Neuronal stem cell (in vitro differentiated cells): ENCODE data around the gene GNPTAB.
"Not testable (repeated sequence)": the region's sequence is repeated elsewhere in the genome, so short reads cannot be mapped to it uniquely, and the experiment has no call there.

Experiments
- DNase-seq: peaks from one replicate; pipeline ENCODE4 v3.0.0-alpha.2; 2013; ENCODE audit warnings: low spot score
- H2AFZ ChIP-seq: one replicate; pipeline ENCODE4 v1.6.1; 2013; ENCODE audit warnings: mild to moderate bottlenecking, low read length, inconsistent platforms
- H2AK5ac ChIP-seq: 2 replicates; pipeline ENCODE4 v1.6.1; 2013; ENCODE audit warnings: low read depth, mild to moderate bottlenecking, inconsistent platforms, low read length, moderate library complexity, mixed read lengths
- H2BK120ac ChIP-seq: 2 replicates; pipeline ENCODE4 v1.6.1; 2013; ENCODE audit warnings: low read depth, mild to moderate bottlenecking, inconsistent platforms, low read length, moderate library complexity, mixed read lengths
- H2BK12ac ChIP-seq: one replicate; pipeline ENCODE4 v1.6.1; 2013; ENCODE audit warnings: low read length, inconsistent platforms
- H2BK15ac ChIP-seq: 2 replicates; pipeline ENCODE4 v1.6.1; 2013; ENCODE audit warnings: mild to moderate bottlenecking, low read length, inconsistent platforms, mixed read lengths
- H2BK5ac ChIP-seq: one replicate; pipeline ENCODE4 v1.6.1; 2013; ENCODE audit warnings: inconsistent platforms, mild to moderate bottlenecking, low read length, moderate library complexity
- H3K14ac ChIP-seq: one replicate; pipeline ENCODE4 v1.6.1; 2013; ENCODE audit warnings: low read length, inconsistent platforms
- H3K18ac ChIP-seq: 2 replicates; pipeline ENCODE4 v1.6.1; 2013; ENCODE audit warnings: low read length, inconsistent platforms
- H3K23ac ChIP-seq: 2 replicates; pipeline ENCODE4 v1.6.1; 2013; ENCODE audit warnings: low read depth, mild to moderate bottlenecking, mixed read lengths, low read length, inconsistent platforms; ENCODE audit not compliant: poor library complexity
- H3K27ac ChIP-seq: replicated peaks from 3 replicates; pipeline ENCODE4 v1.5.1; 2013; ENCODE audit warnings: low read length, inconsistent platforms
- H3K27me3 ChIP-seq, 3 experiments: 2 replicates each; pipeline ENCODE4 v1.6.1; 2013; ENCODE audit warnings: low read length in 3 of 3, mild to moderate bottlenecking in 2 of 3, inconsistent platforms in 1 of 3, low read depth in 1 of 3, mixed read lengths in 1 of 3, moderate library complexity in 1 of 3; ENCODE audit not compliant: control insufficient read depth in 3 of 3, insufficient read depth in 3 of 3
- H3K36me3 ChIP-seq, 2 donors: replicated peaks in 1 of 2; 2 replicates each; pipeline ENCODE4 v1.6.1; 2013; ENCODE audit warnings: low read length in 2 of 2; ENCODE audit not compliant: control insufficient read depth in 2 of 2, insufficient read depth in 2 of 2
- H3K4ac ChIP-seq: 2 replicates; pipeline ENCODE4 v1.6.1; 2013; ENCODE audit warnings: inconsistent platforms, mild to moderate bottlenecking, low read length, moderate library complexity
- H3K4me1 ChIP-seq, 2 donors: 1 replicate in 1 of 2; 2 replicates in 1 of 2; pipeline ENCODE4 v1.6.1; 2013; ENCODE audit warnings: low read length in 2 of 2, low read depth in 1 of 2; ENCODE audit not compliant: control insufficient read depth in 2 of 2, insufficient read depth in 1 of 2
- H3K4me2 ChIP-seq: one replicate; pipeline ENCODE4 v1.6.1; 2013; ENCODE audit warnings: mild to moderate bottlenecking, low read length, inconsistent platforms; ENCODE audit not compliant: insufficient read depth, poor library complexity, severe bottlenecking
- H3K4me3 ChIP-seq, 2 donors: 2 replicates each; pipeline ENCODE4 v1.5.1; 2013; ENCODE audit warnings: low read length in 2 of 2, mild to moderate bottlenecking in 2 of 2, inconsistent platforms in 1 of 2, moderate library complexity in 1 of 2
- H3K79me1 ChIP-seq: one replicate; pipeline ENCODE4 v1.6.1; 2013; ENCODE audit warnings: low read depth, mild to moderate bottlenecking, inconsistent platforms, low read length, moderate library complexity
- H3K9ac ChIP-seq: one replicate; pipeline ENCODE4 v1.6.1; 2013; ENCODE audit warnings: mild to moderate bottlenecking, low read depth, low read length, inconsistent platforms; ENCODE audit not compliant: poor library complexity
- H3K9me3 ChIP-seq, 2 donors: replicated peaks in 1 of 2; 2 replicates each; pipeline versions ENCODE3 to v1.6.1; 2013; ENCODE audit warnings: low read length in 2 of 2, mild to moderate bottlenecking in 2 of 2, inconsistent platforms in 1 of 2, low read depth in 1 of 2, mixed read lengths in 1 of 2, moderate library complexity in 1 of 2; ENCODE audit not compliant: control insufficient read depth in 2 of 2, insufficient read depth in 1 of 2
- H4K8ac ChIP-seq: one replicate; pipeline ENCODE4 v1.6.1; 2013; ENCODE audit warnings: low read depth, mild to moderate bottlenecking, inconsistent platforms, low read length, moderate library complexity
- H4K91ac ChIP-seq: one replicate; pipeline ENCODE4 v1.6.1; 2013; ENCODE audit warnings: low read length, low read depth, mild to moderate bottlenecking, inconsistent platforms; ENCODE audit not compliant: poor library complexity
- WGBS, 2 donors: extraction: QIAGEN DNeasy Blood & Tissue Kit; methylation state at CpG; one replicate each; pipeline ENCODE4 v1.1.7; 2013; ENCODE audit warnings: missing lambda C conversion rate in 2 of 2, mixed read lengths in 1 of 2; ENCODE audit not compliant: insufficient read length in 2 of 2, insufficient replicate concordance in 1 of 2; ENCODE audit errors: extremely low coverage in 2 of 2; 5-methylcytosine and 5-hydroxymethylcytosine counted together

The GNPTAB gene

GRCh38 chr12:101856614-101857013 lies 25.9 kb upstream of the GNPTAB start:
- H3K4me3 ChIP-seq, H4K91ac ChIP-seq, H2BK15ac ChIP-seq, H3K4ac ChIP-seq, H2BK12ac ChIP-seq, H3K23ac ChIP-seq, H2AK5ac ChIP-seq, H3K36me3 ChIP-seq, H2BK120ac ChIP-seq, H3K14ac ChIP-seq, H2BK5ac ChIP-seq, H3K27ac ChIP-seq, H3K9me3 ChIP-seq, H3K4me1 ChIP-seq, H3K27me3 ChIP-seq, DNase-seq, H2AFZ ChIP-seq, H3K4me2 ChIP-seq, H4K8ac ChIP-seq, H3K18ac ChIP-seq, H3K79me1 ChIP-seq, H3K9ac ChIP-seq: not testable (repeated sequence)
- no CpG with 5 or more reads among the region's 5 CpGs for WGBS, 2 donors

- no peak overlapping the region for H3K4me3 ChIP-seq
- H2BK15ac ChIP-seq: no peak overlapping the region
- no peaks in the 10 kb centered on the region for H3K27me3 ChIP-seq
- no peak overlapping the region for H3K18ac ChIP-seq
- H3K23ac ChIP-seq: no peak overlapping the region
- H4K91ac ChIP-seq: no peak overlapping the region
- no peak overlapping the region for H2BK12ac ChIP-seq
- no peak overlapping the region for H2AFZ ChIP-seq
- no peak overlapping the region for H3K27ac ChIP-seq
- no peak overlapping the region for H4K8ac ChIP-seq
- H2BK5ac ChIP-seq: no peak overlapping the region
- H3K79me1 ChIP-seq: no peaks in the 10 kb centered on the region
- H3K36me3 ChIP-seq: no peaks in the 10 kb centered on the region
- H3K14ac ChIP-seq: no peak overlapping the region
- no peak overlapping the region for H2BK120ac ChIP-seq
- no peaks in the 10 kb centered on the region for H3K4me1 ChIP-seq
- H3K4ac ChIP-seq: no peak overlapping the region
- no peak for DNase-seq
- no peaks in the 10 kb centered on the region for H3K9me3 ChIP-seq
- no peak overlapping the region for H2AK5ac ChIP-seq
- WGBS, 2 donors: no CpG with 5 or more reads among the region's 3 CpGs
- no peak overlapping the region for H3K4me2 ChIP-seq
- H3K9ac ChIP-seq: no peak overlapping the region
Measured at GRCh38 chr12:101855976-101856375, 25.2 kb upstream of the GNPTAB start.

- WGBS, 2 donors: no CpG with 5 or more reads among the region's 3 CpGs
- H3K27ac ChIP-seq: no peak overlapping the region
- no peak for DNase-seq
Measured at GRCh38 chr12:101855364-101855884, 24.7 kb upstream of the GNPTAB start.

GRCh38 chr12:101854747-101855146 lies 24.0 kb upstream of the GNPTAB start:
- Histone ChIP-seq H2BK120ac (no peak overlapping the region), H3K4me2 (no peak overlapping the region), H3K27ac (no peak overlapping the region), H3K4ac (no peak overlapping the region), H3K14ac (no peak overlapping the region), H2BK12ac (no peak overlapping the region), H3K23ac (no peak overlapping the region), H2AFZ (peak overlapping the region; percentile 71), H3K79me1 (no peaks in the 10 kb centered on the region), H3K9me3 (no peaks in the 10 kb centered on the region), H4K91ac (no peak overlapping the region), H3K18ac (no peak overlapping the region), H4K8ac (no peak overlapping the region), H2AK5ac (no peak overlapping the region), H3K4me1 (no peaks in the 10 kb centered on the region), H3K4me3 (no peak overlapping the region), H3K36me3 (no peaks in the 10 kb centered on the region), H2BK5ac (no peak overlapping the region), H3K27me3 (no peaks in the 10 kb centered on the region), H2BK15ac (no peak overlapping the region), H3K9ac (no peak overlapping the region)
- no CpG with 5 or more reads among the region's 1 CpG for WGBS, 2 donors
- DNase-seq: no peak

More at GRCh38 chr12:101855364-101855884, 24.7 kb upstream of the GNPTAB start:
- H2BK5ac ChIP-seq: no peak overlapping the region
- H3K9ac ChIP-seq: no peak overlapping the region
- no peak overlapping the region for H3K23ac ChIP-seq
- no peaks in the 10 kb centered on the region for H3K27me3 ChIP-seq
- no peaks in the 10 kb centered on the region for H3K79me1 ChIP-seq
- no peak overlapping the region for H3K4ac ChIP-seq
- no peaks in the 10 kb centered on the region for H3K9me3 ChIP-seq
- no peak overlapping the region for H2BK120ac ChIP-seq
- no peak overlapping the region for H3K18ac ChIP-seq
- H2AFZ ChIP-seq: peak overlapping the region; percentile 71
- H3K14ac ChIP-seq: no peak overlapping the region
- no peak overlapping the region for H2BK12ac ChIP-seq
- no peak overlapping the region for H2AK5ac ChIP-seq
- no peak overlapping the region for H2BK15ac ChIP-seq
- no peaks in the 10 kb centered on the region for H3K36me3 ChIP-seq
- H3K4me2 ChIP-seq: no peak overlapping the region
- no peak overlapping the region for H4K8ac ChIP-seq
- H3K4me1 ChIP-seq: no peaks in the 10 kb centered on the region
- no peak overlapping the region for H4K91ac ChIP-seq
- H3K4me3 ChIP-seq: no peak overlapping the region
